Measurements from ENCODE around the gene OR2D2. TPM values are rescaled to one million over a fixed set of nuclear protein-coding genes. Genes with fewer than 3 reads are reported as not detected.
A peak's percentile ranks its signal among the peaks of the same experiment; 100 is the strongest.

OR2D2 gene
- total RNA-seq, 4 donors from 2014 or later = 1.1 TPM; not detected in 3

- peak; percentile 90 for ATAC-seq (ENCODE audit: low FRiP score)
- DNase-seq (ENCODE audit: low spot score) = peak; percentile 61
- no peak for TF ChIP-seq CTCF (IDR thresholded peaks at IDR 0.05)
Measured at GRCh38 chr11:6926208-6927029, 34.1 kb upstream of the OR2D2 start, which contains the start of gene ZNF215. ZNF215 (plus strand) TSS chr11:6926426; CDS start chr11:6932273, 5,847 bp downstream.

GRCh38 chr11:6925636-6926207 is 33.4 kb upstream of the OR2D2 start:
- TF ChIP-seq CTCF (IDR thresholded peaks at IDR 0.05) = no peak
- DNase-seq (ENCODE audit: low spot score) = no peak
- peak; percentile 6 for ATAC-seq (ENCODE audit: low FRiP score)

- DNase-seq (ENCODE audit: low spot score) (no peak), ATAC-seq (ENCODE audit: low FRiP score) (no peak)
- no peak for TF ChIP-seq CTCF (IDR thresholded peaks at IDR 0.05)
Measured at GRCh38 chr11:6925007-6925577, 32.8 kb upstream of the OR2D2 start.

- DNase-seq (ENCODE audit: low spot score) = no peak
- no peak for TF ChIP-seq CTCF (IDR thresholded peaks at IDR 0.05)
- no peak for ATAC-seq (ENCODE audit: low FRiP score)
Measured at GRCh38 chr11:6920702-6921101, 28.4 kb upstream of the OR2D2 start, which contains the start of gene OR2D3. OR2D3 (plus strand) TSS chr11:6921002; CDS start chr11:6921002, 0 bp downstream.

GRCh38 chr11:6919698-6920097 is 27.4 kb upstream of the OR2D2 start:
- no peak for DNase-seq (ENCODE audit: low spot score)
- no peak for TF ChIP-seq CTCF (IDR thresholded peaks at IDR 0.05)
- no peak for ATAC-seq (ENCODE audit: low FRiP score)

- DNase-seq (ENCODE audit: low spot score) (no peak), ATAC-seq (ENCODE audit: low FRiP score) (peak; percentile 75)
- no peak for TF ChIP-seq CTCF (IDR thresholded peaks at IDR 0.05)
Measured at GRCh38 chr11:6911948-6912347, 19.6 kb upstream of the OR2D2 start.
